Upper lobe of left lung (tissue), 4 donors: ENCODE data around the gene PDE4B.

Source experiments
- POLR2AphosphoS5 ChIP-seq, 2 donors: sonication (generic); formaldehyde crosslinking; IDR thresholded peaks; one replicate each; pipeline ENCODE4 v1.5.1; 2017; ENCODE audit warnings: antibody characterized with exemption in 2 of 2
- TF ChIP-seq, protein P1 (sequence below), 6 experiments: fragments of 450-650 bp in 4 of 6; fragments of 200-600 bp in 2 of 6; sonication (generic) in 2 of 6; IDR thresholded peaks; one replicate each; pipeline ENCODE4 v1.5.1; 2016 to 2019; ENCODE audit warnings: antibody characterized with exemption in 6 of 6

DNA sequence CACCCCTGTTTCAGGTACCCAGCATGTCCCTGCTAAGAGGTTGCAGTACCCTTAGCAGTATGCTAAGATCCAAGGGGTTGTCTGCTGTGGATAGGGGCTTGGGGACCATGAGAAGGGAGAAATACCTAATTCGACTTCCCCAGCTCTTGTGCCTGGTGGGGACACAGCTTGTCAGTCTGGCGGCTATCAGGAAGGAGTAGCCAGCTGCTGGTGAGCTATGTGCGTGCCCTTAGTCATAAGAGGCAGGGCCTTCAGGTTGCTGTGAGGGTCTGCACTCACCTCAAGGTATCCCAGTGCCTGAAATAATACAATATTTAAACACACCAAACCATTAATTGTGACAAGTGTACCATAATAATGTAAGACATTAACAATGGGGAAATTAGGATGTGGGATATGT lies 536.2 kb downstream of the PDE4B start:
- TF ChIP-seq, protein P1, sequence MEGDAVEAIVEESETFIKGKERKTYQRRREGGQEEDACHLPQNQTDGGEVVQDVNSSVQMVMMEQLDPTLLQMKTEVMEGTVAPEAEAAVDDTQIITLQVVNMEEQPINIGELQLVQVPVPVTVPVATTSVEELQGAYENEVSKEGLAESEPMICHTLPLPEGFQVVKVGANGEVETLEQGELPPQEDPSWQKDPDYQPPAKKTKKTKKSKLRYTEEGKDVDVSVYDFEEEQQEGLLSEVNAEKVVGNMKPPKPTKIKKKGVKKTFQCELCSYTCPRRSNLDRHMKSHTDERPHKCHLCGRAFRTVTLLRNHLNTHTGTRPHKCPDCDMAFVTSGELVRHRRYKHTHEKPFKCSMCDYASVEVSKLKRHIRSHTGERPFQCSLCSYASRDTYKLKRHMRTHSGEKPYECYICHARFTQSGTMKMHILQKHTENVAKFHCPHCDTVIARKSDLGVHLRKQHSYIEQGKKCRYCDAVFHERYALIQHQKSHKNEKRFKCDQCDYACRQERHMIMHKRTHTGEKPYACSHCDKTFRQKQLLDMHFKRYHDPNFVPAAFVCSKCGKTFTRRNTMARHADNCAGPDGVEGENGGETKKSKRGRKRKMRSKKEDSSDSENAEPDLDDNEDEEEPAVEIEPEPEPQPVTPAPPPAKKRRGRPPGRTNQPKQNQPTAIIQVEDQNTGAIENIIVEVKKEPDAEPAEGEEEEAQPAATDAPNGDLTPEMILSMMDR (IDR thresholded peaks at IDR 0.05): no peak
- no peak for TF ChIP-seq POLR2AphosphoS5 (IDR thresholded peaks at IDR 0.05)
